Cardiac muscle cell (in vitro differentiated cells and primary cell): ENCODE results near the gene MEGF11. TPM values are rescaled to one million over a fixed set of nuclear protein-coding genes. Genes with fewer than 3 reads are reported as not detected.

ENCODE experiments used
- DNase-seq, 2 donors: peaks; one replicate each; pipeline versions ENCODE4 v3.0.0 to v3.0.0-alpha.2; 2010 to 2017; ENCODE audit warnings: low read depth in 1 of 2, low spot score in 1 of 2
- H3K27ac ChIP-seq: fragments of 200-600 bp; sonication (generic); 2 replicates; pipeline ENCODE4 v1.5.1; 2016
- H3K27me3 ChIP-seq: fragments of 200-600 bp; sonication (generic); 2 replicates; pipeline ENCODE4 v1.6.0; 2016; ENCODE audit warnings: control low read depth
- H3K36me3 ChIP-seq: fragments of 200-600 bp; sonication (generic); 2 replicates; pipeline ENCODE4 v1.5.1; 2016; ENCODE audit warnings: control low read depth
- H3K4me1 ChIP-seq: fragments of 200-600 bp; sonication (generic); 2 replicates; pipeline ENCODE4 v1.8.1; 2017; ENCODE audit warnings: low read depth, mild to moderate bottlenecking, mixed run types
- H3K4me3 ChIP-seq: fragments of 200-600 bp; sonication (generic); 2 replicates; pipeline ENCODE4 v1.5.1; 2016; ENCODE audit warnings: mild to moderate bottlenecking
- H3K9me3 ChIP-seq: fragments of 200-600 bp; sonication (generic); 2 replicates; pipeline ENCODE4 v1.5.1; 2017; ENCODE audit warnings: low read depth, mild to moderate bottlenecking, control low read depth
- CTCF ChIP-seq: IDR thresholded peaks from 2 replicates; pipeline ENCODE4 v1.5.1; 2012; ENCODE audit warnings: low read depth, mild to moderate bottlenecking, low read length
- polyA plus RNA-seq: library from polyadenylated mRNA; unstranded; fragments of >200 nt; fragmentation: Nextera tagmentation; extraction: Ambion mirVana; gene quantifications from 2 replicates; pipeline ENCODE4 v1.2.1, GENCODE V29; 2016
- total RNA-seq: library from RNA; depleted of rRNA; stranded (reverse); fragments of >200 nt; gene quantifications from 2 replicates; pipeline ENCODE4 v1.2.3, GENCODE V29; 2016

The MEGF11 gene
- total and polyA plus RNA-seq, 2 experiments from 2014 or later, result 0.30 TPM; not detected in 1

- DNase-seq, result no peak
- Histone ChIP-seq H3K4me1 (no peaks in the 10 kb centered on the region), H3K9me3 (no peaks in the 10 kb centered on the region), H3K27ac (no peak overlapping the region), H3K4me3 (no peak overlapping the region), H3K36me3 (no peaks in the 10 kb centered on the region), H3K27me3 (no peaks in the 10 kb centered on the region)
- TF ChIP-seq CTCF, result no peak
Measured at GRCh38 chr15:66033143-66033542, 220.4 kb downstream of the MEGF11 start.

GRCh38 chr15:66032006-66032405 is 221.5 kb downstream of the MEGF11 start:
- TF ChIP-seq CTCF, result no peak
- DNase-seq, result no peak
- Histone ChIP-seq H3K4me3 (no peak overlapping the region), H3K36me3 (no peaks in the 10 kb centered on the region), H3K9me3 (no peaks in the 10 kb centered on the region), H3K4me1 (no peaks in the 10 kb centered on the region), H3K27ac (no peak overlapping the region), H3K27me3 (no peaks in the 10 kb centered on the region)

- no peaks in the 10 kb centered on the region for H3K4me1 ChIP-seq
- no peak overlapping the region for H3K27ac ChIP-seq
- DNase-seq, result no peak
- no peak overlapping the region for H3K4me3 ChIP-seq
- no peak for TF ChIP-seq CTCF
- H3K36me3 ChIP-seq, result no peaks in the 10 kb centered on the region
- H3K27me3 ChIP-seq, result no peaks in the 10 kb centered on the region
- H3K9me3 ChIP-seq, result no peaks in the 10 kb centered on the region
Measured at GRCh38 chr15:66030650-66031049, 222.9 kb downstream of the MEGF11 start.

- TF ChIP-seq CTCF, result no peak
- no peaks in the 10 kb centered on the region for H3K27me3 ChIP-seq
- DNase-seq, result no peak
- H3K4me3 ChIP-seq, result no peak overlapping the region
- no peaks in the 10 kb centered on the region for H3K9me3 ChIP-seq
- no peak overlapping the region for H3K27ac ChIP-seq
- H3K36me3 ChIP-seq, result no peaks in the 10 kb centered on the region
- H3K4me1 ChIP-seq, result no peaks in the 10 kb centered on the region
Measured at GRCh38 chr15:66029650-66030049, 223.9 kb downstream of the MEGF11 start.

- Histone ChIP-seq H3K4me1 (no peaks in the 10 kb centered on the region), H3K27me3 (no peaks in the 10 kb centered on the region), H3K27ac (no peak overlapping the region), H3K9me3 (no peaks in the 10 kb centered on the region), H3K36me3 (no peaks in the 10 kb centered on the region), H3K4me3 (no peak overlapping the region)
- no peak for TF ChIP-seq CTCF
- peak in 1 of 2 donors; percentile 18 for DNase-seq
Measured at GRCh38 chr15:66027268-66027805, 226.2 kb downstream of the MEGF11 start.

GRCh38 chr15:66025972-66026371 is 227.6 kb downstream of the MEGF11 start:
- Histone ChIP-seq H3K4me1 (no peaks in the 10 kb centered on the region), H3K4me3 (no peak overlapping the region), H3K36me3 (no peaks in the 10 kb centered on the region), H3K27ac (no peak overlapping the region), H3K27me3 (no peaks in the 10 kb centered on the region), H3K9me3 (no peaks in the 10 kb centered on the region)
- no peak for DNase-seq
- no peak for TF ChIP-seq CTCF
